Tibial nerve (tissue), 3 donors: ENCODE measurements around the gene ACTN1.

Source experiments
- CTCF ChIP-seq, 5 experiments: fragments of 200-600 bp in 3 of 5; fragments of 450-650 bp in 2 of 5; sonication (generic) in 3 of 5; IDR thresholded peaks; one replicate each; pipeline ENCODE4 v1.5.1; 2016 to 2019; ENCODE audit warnings: antibody characterized with exemption in 5 of 5, mild to moderate bottlenecking in 3 of 5, moderate library complexity in 2 of 5
- POLR2A ChIP-seq, 2 donors: fragments of 450-650 bp; IDR thresholded peaks; one replicate each; pipeline ENCODE4 v1.6.1; 2017; ENCODE audit warnings: antibody characterized with exemption in 2 of 2, mild to moderate bottlenecking in 2 of 2, moderate library complexity in 2 of 2

GRCh38 chr14:68913516-68913915 lies 65.6 kb downstream of the ACTN1 start:
- no peak for TF ChIP-seq CTCF (IDR thresholded peaks at IDR 0.05)
- TF ChIP-seq POLR2A (IDR thresholded peaks at IDR 0.05) = no peak
